Neural cell (in vitro differentiated cells): ENCODE data around the gene LCA5.

ENCODE experiments used
- CTCF ChIP-seq: fragments of 450-650 bp; IDR thresholded peaks from 2 replicates; pipeline ENCODE4 v1.5.1; 2014; ENCODE audit warnings: antibody characterized with exemption, mild to moderate bottlenecking, moderate library complexity; ENCODE audit not compliant: poor library complexity, severe bottlenecking
- EZH2 ChIP-seq: fragments of 200-600, 300-800 bp; shearing (Covaris generic), sonication (generic); IDR thresholded peaks from 2 replicates; pipeline ENCODE4 v1.6.1; 2014; ENCODE audit warnings: antibody characterized with exemption, low read length, borderline replicate concordance, mild to moderate bottlenecking; ENCODE audit not compliant: insufficient read depth, poor library complexity, severe bottlenecking

- no peak for TF ChIP-seq EZH2
- TF ChIP-seq CTCF: no peak
Observed at GRCh38 chr6:79455446-79455845, 81.8 kb downstream of the LCA5 start.
